Fibroblast of mammary gland (primary cell): Measurements from ENCODE around the gene PTH.

Experiments
- DNase-seq: peaks from one replicate; pipeline ENCODE4 v3.0.0-alpha.2; 2010; ENCODE audit warnings: low read depth
- H3K4me3 ChIP-seq: 2 replicates; pipeline ENCODE4 v1.5.1; 2011; ENCODE audit warnings: low read depth, mild to moderate bottlenecking, low read length, moderate library complexity; ENCODE audit not compliant: control insufficient read depth
- TF ChIP-seq, protein P1 (sequence below): conservative IDR thresholded peaks from 2 replicates; pipeline ENCODE4 v1.5.1; 2011; ENCODE audit warnings: low read depth, low read length, inconsistent platforms; ENCODE audit not compliant: control insufficient read depth, insufficient read depth

The PTH gene

DNA sequence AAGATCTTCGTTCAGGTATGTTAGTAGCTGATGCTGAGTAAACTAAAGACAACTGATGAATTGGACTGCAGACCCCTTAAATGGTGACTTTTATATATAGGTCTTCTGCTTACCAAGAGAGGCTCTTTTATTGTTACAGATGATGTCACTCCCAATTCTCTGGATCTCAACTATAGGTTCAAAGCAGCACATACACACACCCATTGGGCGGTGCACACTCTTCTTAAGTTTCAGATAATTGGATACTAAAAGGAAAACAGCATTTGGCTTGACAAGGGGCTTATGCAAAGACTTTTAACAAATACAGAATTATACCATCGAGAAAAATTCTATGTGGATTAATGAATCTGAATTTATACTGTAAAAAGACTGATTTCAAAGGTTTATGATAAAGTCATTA lies at the start of gene PTH:
Gene PTH (minus strand): TSS at position 69 of the 400 bp plus-strand sequence. CDS start 3,142 bp downstream, outside the sequence.
- DNase-seq: no peak
- no peak within 1 kb of the TSS for H3K4me3 ChIP-seq
- TF ChIP-seq, protein P1, sequence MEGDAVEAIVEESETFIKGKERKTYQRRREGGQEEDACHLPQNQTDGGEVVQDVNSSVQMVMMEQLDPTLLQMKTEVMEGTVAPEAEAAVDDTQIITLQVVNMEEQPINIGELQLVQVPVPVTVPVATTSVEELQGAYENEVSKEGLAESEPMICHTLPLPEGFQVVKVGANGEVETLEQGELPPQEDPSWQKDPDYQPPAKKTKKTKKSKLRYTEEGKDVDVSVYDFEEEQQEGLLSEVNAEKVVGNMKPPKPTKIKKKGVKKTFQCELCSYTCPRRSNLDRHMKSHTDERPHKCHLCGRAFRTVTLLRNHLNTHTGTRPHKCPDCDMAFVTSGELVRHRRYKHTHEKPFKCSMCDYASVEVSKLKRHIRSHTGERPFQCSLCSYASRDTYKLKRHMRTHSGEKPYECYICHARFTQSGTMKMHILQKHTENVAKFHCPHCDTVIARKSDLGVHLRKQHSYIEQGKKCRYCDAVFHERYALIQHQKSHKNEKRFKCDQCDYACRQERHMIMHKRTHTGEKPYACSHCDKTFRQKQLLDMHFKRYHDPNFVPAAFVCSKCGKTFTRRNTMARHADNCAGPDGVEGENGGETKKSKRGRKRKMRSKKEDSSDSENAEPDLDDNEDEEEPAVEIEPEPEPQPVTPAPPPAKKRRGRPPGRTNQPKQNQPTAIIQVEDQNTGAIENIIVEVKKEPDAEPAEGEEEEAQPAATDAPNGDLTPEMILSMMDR: no peak

DNA sequence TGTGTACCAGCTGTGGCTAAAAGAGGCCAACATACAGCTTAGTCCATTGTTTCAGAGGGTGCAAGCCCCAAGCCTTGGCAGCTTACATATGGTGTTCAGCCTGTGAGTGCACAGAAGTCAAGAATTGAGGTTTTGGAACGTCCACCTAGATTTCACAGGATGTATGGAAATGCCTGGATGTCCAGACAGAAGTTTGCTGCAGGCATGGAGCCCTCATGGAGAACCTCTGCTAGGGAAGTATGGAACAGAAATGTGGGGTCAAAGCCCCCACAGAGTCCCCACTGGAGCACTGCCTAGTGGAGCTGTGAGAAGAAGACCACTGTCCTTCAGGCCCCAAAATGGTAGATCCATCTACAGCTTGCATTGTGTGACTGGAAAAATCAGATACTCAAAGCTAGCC lies 42.2 kb upstream of the PTH start:
- DNase-seq: no peak
- no peak overlapping the region for H3K4me3 ChIP-seq
- TF ChIP-seq, protein P1: no peak

GRCh38 chr11:13535819-13536218 lies 40.0 kb upstream of the PTH start:
- no peak for DNase-seq
- TF ChIP-seq, protein P1: no peak
- H3K4me3 ChIP-seq: no peak overlapping the region

DNA sequence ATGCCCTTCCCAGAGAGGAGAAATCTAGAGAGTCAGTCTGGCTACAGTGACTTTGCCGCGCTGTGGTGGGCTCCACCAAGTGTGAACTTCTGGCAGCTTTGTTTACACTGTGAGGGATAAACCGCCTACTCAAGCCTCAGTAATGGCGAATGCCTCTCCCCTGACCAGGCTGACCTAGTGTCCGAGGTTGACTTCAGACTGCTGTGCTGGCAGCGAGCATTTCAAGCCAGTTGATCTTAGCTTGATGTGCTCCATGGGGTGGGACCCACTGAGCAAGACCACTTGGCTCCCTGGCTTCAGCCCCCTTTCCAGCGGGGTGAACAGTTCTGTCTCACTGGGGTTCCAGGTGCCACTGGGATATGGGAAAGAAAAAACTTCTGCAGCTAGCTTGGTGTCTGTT lies 38.6 kb upstream of the PTH start:
- no peak overlapping the region for H3K4me3 ChIP-seq
- TF ChIP-seq, protein P1: no peak
- no peak for DNase-seq

DNA sequence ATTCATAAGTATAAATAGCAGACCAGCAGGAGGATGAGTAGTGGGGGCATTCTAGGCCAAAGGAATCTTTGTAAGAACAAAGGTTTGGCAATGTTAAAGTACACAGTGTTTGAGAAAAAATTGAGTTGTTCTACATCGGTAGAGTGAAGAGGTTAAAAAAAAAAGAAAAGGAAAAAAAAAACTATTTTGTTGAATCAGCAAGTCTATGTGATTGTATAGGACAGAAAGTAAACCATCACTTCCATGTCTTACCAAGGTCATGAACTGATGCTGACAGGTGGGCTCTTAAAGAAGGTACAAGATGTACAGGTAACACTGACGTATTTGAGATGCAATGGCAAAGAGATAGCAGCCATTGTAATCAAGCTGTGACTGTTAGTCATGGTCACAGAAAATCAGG lies 29.5 kb upstream of the PTH start:
- TF ChIP-seq, protein P1: no peak
- H3K4me3 ChIP-seq: no peak overlapping the region
- DNase-seq: no peak

- TF ChIP-seq, protein P1: no peak
- no peak for DNase-seq
Observed at GRCh38 chr11:13503393-13503792, 7.6 kb upstream of the PTH start.

DNA sequence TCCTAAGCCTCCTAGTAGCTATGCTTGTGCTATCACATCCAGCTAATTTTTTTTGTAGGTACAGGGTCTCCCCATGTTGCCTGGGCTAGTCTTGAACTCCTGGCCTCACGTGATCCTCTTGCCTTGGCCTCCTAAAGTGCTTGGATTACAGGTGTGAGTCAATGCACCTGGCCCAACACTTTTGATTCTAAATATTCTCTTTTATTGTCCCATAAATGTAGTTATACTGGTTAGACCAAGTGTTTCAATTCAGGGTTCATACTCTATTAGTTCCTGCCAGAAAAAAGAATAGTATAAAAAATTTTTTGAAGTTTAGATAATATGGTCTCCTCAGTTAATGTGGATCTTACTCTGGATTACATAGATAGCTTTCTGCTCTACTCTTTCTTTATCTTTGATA lies 6.7 kb upstream of the PTH start:
- no peak overlapping the region for H3K4me3 ChIP-seq
- no peak for DNase-seq
- TF ChIP-seq, protein P1: no peak

More at GRCh38 chr11:13503393-13503792, 7.6 kb upstream of the PTH start:
- no peak overlapping the region for H3K4me3 ChIP-seq
